ENCODE data around the gene IMMP2L. TPM values are rescaled to one million over a fixed set of nuclear protein-coding genes. Genes with fewer than 3 reads are reported as not detected.
"Not testable (repeated sequence)": the region's sequence is repeated elsewhere in the genome, so short reads cannot be mapped to it uniquely, and the experiment has no call there.

IMMP2L gene
- total RNA-seq, 1 donor from 2014 or later = 11.2 TPM

GRCh38 chr7:110676785-110677184 lies 885.5 kb downstream of the IMMP2L start:
- no peak overlapping the region for H3K4me3 Mint-ChIP-seq (ENCODE audit: unreplicated experiment)
- H3K27me3 Mint-ChIP-seq (ENCODE audit: unreplicated experiment) = peaks cover 2% of the 10 kb centered on the region
- H3K9me3 Mint-ChIP-seq (ENCODE audit: unreplicated experiment) = peaks cover 14% of the 10 kb centered on the region
- peaks cover 16% of the 10 kb centered on the region for H3K36me3 Mint-ChIP-seq (ENCODE audit: low read depth, unreplicated experiment)
- TF ChIP-seq, protein P1, sequence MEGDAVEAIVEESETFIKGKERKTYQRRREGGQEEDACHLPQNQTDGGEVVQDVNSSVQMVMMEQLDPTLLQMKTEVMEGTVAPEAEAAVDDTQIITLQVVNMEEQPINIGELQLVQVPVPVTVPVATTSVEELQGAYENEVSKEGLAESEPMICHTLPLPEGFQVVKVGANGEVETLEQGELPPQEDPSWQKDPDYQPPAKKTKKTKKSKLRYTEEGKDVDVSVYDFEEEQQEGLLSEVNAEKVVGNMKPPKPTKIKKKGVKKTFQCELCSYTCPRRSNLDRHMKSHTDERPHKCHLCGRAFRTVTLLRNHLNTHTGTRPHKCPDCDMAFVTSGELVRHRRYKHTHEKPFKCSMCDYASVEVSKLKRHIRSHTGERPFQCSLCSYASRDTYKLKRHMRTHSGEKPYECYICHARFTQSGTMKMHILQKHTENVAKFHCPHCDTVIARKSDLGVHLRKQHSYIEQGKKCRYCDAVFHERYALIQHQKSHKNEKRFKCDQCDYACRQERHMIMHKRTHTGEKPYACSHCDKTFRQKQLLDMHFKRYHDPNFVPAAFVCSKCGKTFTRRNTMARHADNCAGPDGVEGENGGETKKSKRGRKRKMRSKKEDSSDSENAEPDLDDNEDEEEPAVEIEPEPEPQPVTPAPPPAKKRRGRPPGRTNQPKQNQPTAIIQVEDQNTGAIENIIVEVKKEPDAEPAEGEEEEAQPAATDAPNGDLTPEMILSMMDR (IDR thresholded peaks at IDR 0.05; ENCODE audit: unreplicated experiment) = no peak
- H3K4me1 Mint-ChIP-seq (ENCODE audit: unreplicated experiment) = peaks cover 16% of the 10 kb centered on the region
- no peak for DNase-seq (ENCODE audit: low spot score)
- H3K27ac Mint-ChIP-seq (ENCODE audit: unreplicated experiment) = no peak overlapping the region

GRCh38 chr7:110675383-110676103 lies 886.7 kb downstream of the IMMP2L start:
- Mint-ChIP-seq H3K27me3 (ENCODE audit: unreplicated experiment) (peaks cover 2% of the 10 kb centered on the region), H3K4me1 (ENCODE audit: unreplicated experiment) (peaks cover 22% of the 10 kb centered on the region), H3K27ac (ENCODE audit: unreplicated experiment) (no peak overlapping the region), H3K36me3 (ENCODE audit: low read depth, unreplicated experiment) (peaks cover 20% of the 10 kb centered on the region), H3K4me3 (ENCODE audit: unreplicated experiment) (no peak overlapping the region), H3K9me3 (ENCODE audit: unreplicated experiment) (peaks cover 14% of the 10 kb centered on the region)
- no peak for DNase-seq (ENCODE audit: low spot score)
- TF ChIP-seq, protein P1 (IDR thresholded peaks at IDR 0.05; ENCODE audit: unreplicated experiment) = no peak

DNA sequence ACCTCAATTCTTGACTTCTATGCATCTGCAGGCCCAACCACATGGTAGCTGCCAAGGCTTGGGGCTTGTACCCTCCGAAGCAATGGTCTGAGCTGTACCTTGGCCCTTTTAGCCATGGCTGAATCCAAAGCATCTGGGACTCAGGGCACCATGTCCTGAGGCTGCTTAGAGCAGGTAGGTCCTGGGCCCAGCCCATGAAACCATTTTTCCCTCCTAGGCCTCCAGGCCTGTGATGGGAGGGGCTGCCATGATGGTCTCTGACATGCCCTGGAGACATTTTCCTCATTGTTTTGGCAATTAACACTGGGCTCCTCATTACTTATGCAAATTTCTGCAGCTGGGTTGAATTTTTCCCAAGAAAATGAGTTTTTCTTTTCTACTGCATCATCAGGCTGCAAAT lies 889.1 kb downstream of the IMMP2L start:
- H3K4me3 Mint-ChIP-seq (ENCODE audit: unreplicated experiment) = peak overlapping the region; percentile 49
- no peak for DNase-seq (ENCODE audit: low spot score)
- TF ChIP-seq, protein P1 (IDR thresholded peaks at IDR 0.05; ENCODE audit: unreplicated experiment) = no peak
- peaks cover 2% of the 10 kb centered on the region for H3K27me3 Mint-ChIP-seq (ENCODE audit: unreplicated experiment)
- peaks cover 14% of the 10 kb centered on the region for H3K4me1 Mint-ChIP-seq (ENCODE audit: unreplicated experiment)
- H3K36me3 Mint-ChIP-seq (ENCODE audit: low read depth, unreplicated experiment) = peaks cover 20% of the 10 kb centered on the region
- peaks cover 14% of the 10 kb centered on the region for H3K9me3 Mint-ChIP-seq (ENCODE audit: unreplicated experiment)
- no peak overlapping the region for H3K27ac Mint-ChIP-seq (ENCODE audit: unreplicated experiment)

DNA sequence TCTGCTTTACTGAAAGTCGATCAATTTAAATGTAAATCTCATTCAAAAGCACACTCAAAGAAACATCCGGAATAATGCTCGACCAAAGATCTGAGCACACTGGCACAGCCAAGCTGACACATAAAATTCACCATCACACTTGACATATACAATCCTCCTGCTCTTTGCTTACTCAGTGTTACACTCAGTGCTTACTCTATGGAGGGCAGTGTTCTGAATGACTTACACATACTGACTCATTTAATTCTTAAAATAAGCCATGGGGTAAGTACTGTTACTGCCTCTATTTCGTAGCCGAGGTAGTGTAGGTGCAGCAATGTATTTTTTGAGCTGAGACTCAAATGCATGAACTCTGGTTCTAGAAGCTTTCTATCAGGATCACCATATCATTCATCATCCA lies 892.9 kb downstream of the IMMP2L start:
- Mint-ChIP-seq H3K4me3 (ENCODE audit: unreplicated experiment) (no peak overlapping the region), H3K36me3 (ENCODE audit: low read depth, unreplicated experiment) (peaks cover 20% of the 10 kb centered on the region), H3K27ac (ENCODE audit: unreplicated experiment) (no peak overlapping the region), H3K27me3 (ENCODE audit: unreplicated experiment) (peaks cover 2% of the 10 kb centered on the region), H3K4me1 (ENCODE audit: unreplicated experiment) (peaks cover 14% of the 10 kb centered on the region), H3K9me3 (ENCODE audit: unreplicated experiment) (peaks cover 14% of the 10 kb centered on the region)
- DNase-seq (ENCODE audit: low spot score) = no peak
- TF ChIP-seq, protein P1 (IDR thresholded peaks at IDR 0.05; ENCODE audit: unreplicated experiment) = no peak

- DNase-seq (ENCODE audit: low spot score) = no peak
- Mint-ChIP-seq H3K27ac (ENCODE audit: unreplicated experiment) (no peak overlapping the region), H3K36me3 (ENCODE audit: low read depth, unreplicated experiment) (no peaks in the 10 kb centered on the region), H3K4me3 (ENCODE audit: unreplicated experiment) (no peak overlapping the region), H3K9me3 (ENCODE audit: unreplicated experiment) (no peaks in the 10 kb centered on the region), H3K27me3 (ENCODE audit: unreplicated experiment) (no peaks in the 10 kb centered on the region), H3K4me1 (ENCODE audit: unreplicated experiment) (no peaks in the 10 kb centered on the region)
- TF ChIP-seq, protein P1 (IDR thresholded peaks at IDR 0.05; ENCODE audit: unreplicated experiment) = no peak
Measured at GRCh38 chr7:110664803-110665202, 897.5 kb downstream of the IMMP2L start.

DNA sequence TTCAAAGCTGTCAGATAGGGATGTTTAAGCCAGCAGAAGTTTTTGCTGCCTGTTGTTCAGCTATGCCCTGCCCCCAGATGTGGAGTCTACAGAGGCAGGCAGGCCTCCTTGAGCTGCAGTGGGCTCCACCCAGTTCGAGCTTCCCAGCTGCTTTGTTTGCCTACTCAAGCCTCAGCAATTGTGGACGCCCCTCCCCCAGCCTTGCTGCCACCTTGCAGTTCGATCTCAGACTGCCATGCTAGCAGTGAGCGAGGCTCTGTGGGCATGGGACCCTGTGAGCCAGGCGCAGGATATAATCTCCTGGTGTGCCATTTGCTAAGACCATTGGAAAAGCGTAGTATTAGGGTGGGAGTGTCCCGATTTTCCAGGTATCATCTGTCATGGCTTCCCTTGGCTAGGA lies 901.7 kb downstream of the IMMP2L start:
- not testable (repeated sequence) for H3K27me3 Mint-ChIP-seq (ENCODE audit: unreplicated experiment); H3K9me3 Mint-ChIP-seq (ENCODE audit: unreplicated experiment); H3K27ac Mint-ChIP-seq (ENCODE audit: unreplicated experiment); H3K4me3 Mint-ChIP-seq (ENCODE audit: unreplicated experiment); DNase-seq (ENCODE audit: low spot score); H3K4me1 Mint-ChIP-seq (ENCODE audit: unreplicated experiment); H3K36me3 Mint-ChIP-seq (ENCODE audit: low read depth, unreplicated experiment)
